DOHH2 (cell line): ENCODE measurements around the gene DDX51.

Experiments used
- CTCF ChIP-seq: fragments of 200-600 bp; sonication (generic); IDR thresholded peaks from one replicate; pipeline ENCODE4 v1.5.1; 2014; ENCODE audit warnings: antibody characterized with exemption, mild to moderate bottlenecking, low read depth, low read length; ENCODE audit not compliant: poor library complexity, severe bottlenecking
- EZH2phosphoT487 ChIP-seq: fragments of 200-600 bp; sonication (generic); IDR thresholded peaks from 2 replicates; pipeline ENCODE4 v1.6.1; 2017; ENCODE audit warnings: borderline replicate concordance, mild to moderate bottlenecking, antibody characterized with exemption, low read length, moderate library complexity, mixed read lengths

- TF ChIP-seq CTCF (no peak), EZH2phosphoT487 (no peak)
Measured at GRCh38 chr12:132154941-132155770, 11.0 kb upstream of the DDX51 start.
